Measurements from ENCODE around the gene YIF1A. TPM values are rescaled to one million over a fixed set of nuclear protein-coding genes. Genes with fewer than 3 reads are reported as not detected.
A peak's percentile ranks its signal among the peaks of the same experiment; 100 is the strongest.

YIF1A gene
- total RNA-seq, 1 donor from 2014 or later: 53.5 TPM

- DNase-seq: peak; percentile 62
Measured at GRCh38 chr11:66243782-66244535, 45.0 kb downstream of the YIF1A start.

DNA sequence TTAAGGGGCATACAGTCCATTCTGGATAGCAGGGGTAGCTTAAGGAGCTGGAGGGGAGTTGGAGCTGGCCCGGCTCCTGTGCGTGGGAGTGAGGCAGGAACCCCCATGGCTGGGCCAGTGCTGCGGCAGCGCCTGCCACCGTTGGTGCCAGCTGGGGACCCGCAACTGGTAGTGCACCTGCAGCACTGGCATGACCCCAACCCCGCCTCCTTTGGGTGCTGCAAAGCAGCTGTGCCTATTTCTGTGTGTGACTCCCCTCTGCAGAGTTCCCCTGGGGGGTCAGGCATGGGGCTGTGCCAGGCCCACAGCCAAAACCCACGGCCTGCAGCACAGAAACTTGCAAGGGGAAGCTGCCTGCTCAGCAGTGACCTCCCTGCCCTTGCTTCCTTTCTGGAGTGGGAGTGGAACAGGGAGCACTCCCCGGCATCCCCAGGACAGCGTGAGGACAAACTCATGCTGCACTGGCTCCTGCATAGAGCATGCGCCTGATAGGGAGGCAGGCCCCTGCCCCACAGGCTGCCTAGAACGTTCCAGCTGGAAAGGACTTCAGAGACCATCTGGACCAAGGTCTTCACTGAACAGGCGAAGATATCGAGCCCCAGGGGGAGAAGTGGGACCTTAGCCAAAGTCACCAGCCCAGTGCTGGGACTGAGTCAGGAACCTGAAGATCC, 46.7 kb downstream of the YIF1A start:
- no peak for DNase-seq

GRCh38 chr11:66240781-66241136, 48.2 kb downstream of the YIF1A start:
- DNase-seq: peak; percentile 57

DNA sequence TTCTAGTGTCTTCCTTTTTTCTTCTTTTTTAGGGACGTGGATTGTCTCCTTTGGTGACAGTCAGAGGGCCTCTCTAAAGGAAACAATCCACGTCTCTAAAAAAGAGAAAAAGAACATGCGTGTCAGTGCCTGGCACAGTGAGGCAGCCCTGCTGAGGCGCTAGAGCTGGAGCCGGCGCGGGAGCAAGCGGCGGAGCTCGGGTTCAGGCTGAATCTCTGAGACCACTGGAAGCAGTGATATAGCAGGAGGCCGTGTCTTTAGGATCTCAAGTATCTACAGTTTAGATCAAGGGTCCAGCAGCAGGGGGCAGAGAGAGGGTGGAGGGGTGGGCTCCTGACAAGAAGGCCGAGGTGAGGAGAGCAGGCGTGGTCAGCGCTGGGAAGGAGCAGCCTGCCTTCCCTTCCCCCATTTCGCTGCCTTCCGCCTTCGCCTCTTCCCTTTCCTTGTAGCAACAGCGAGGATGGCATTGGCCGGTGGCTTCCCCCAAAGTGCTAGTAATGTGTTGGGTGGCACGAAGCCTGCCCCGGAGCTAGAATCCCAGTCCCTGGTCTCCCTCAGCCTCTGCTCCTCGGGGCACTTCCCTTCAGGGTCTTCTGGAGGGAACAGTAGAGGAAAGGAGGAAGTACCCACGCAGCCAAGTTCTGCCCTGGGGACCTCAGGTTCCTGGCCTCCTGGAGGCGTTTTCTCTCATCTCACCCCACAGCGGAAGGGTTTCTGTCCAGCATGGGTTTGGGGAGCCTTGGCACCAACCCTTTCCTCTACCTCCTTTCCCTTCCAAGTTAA, 48.8 kb downstream of the YIF1A start:
- DNase-seq: no peak

GRCh38 chr11:66239511-66239910, 49.4 kb downstream of the YIF1A start:
- no peak for DNase-seq

DNA sequence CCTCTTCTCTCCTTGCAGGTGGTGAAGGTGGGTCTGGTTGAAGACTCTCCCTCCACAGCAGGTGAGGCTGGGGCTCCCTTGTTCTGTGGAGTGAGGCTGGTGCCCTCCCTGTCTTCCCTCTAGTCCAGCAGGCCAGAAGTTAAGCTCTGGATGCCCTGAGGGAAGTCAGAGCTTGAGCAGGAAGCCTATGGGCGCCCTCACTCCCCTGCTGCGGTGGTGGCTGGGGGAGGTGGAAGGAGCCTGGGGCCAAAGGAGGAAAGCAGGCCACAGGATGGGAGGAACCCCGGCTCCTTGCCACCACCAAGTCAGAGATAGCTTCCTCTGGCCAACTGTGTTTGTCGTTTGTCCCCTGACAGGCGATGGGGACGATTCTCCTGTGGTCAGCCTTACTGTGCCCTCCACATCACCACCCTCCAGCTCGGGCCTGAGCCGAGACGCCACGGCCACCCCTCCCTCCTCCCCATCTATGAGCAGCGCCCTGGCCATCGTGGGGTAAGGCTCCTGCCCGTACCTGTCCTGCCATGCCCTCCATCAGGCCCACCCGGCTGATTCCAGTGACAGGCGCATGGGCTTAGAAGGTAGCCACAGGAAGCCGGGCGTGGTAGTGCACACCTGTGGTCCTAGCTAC, 50.0 kb downstream of the YIF1A start:
- no peak for DNase-seq

GRCh38 chr11:66237867-66238266, 51.1 kb downstream of the YIF1A start:
- DNase-seq: no peak

- DNase-seq: no peak
Measured at GRCh38 chr11:66235141-66235540, 53.8 kb downstream of the YIF1A start.

Other genes starting within 250 kb of the YIF1A start
- not detected for gene GAL3ST3, start 240.0 kb downstream of the YIF1A start, total RNA-seq
- 95.4 TPM for gene SF3B2, start 236.8 kb downstream of the YIF1A start, total RNA-seq
- 27.0 TPM for gene PACS1, start 218.9 kb downstream of the YIF1A start, total RNA-seq
- 11.4 TPM for gene KLC2, start 31.4 kb downstream of the YIF1A start, total RNA-seq
- gene RAB1B, start 20.5 kb downstream of the YIF1A start, total RNA-seq: 62.2 TPM
- 1.7 TPM for gene CNIH2, start 11.0 kb downstream of the YIF1A start, total RNA-seq
- not detected for gene TMEM151A, start 2.8 kb upstream of the YIF1A start, total RNA-seq
- gene CD248, start 27.9 kb upstream of the YIF1A start, total RNA-seq: 37.6 TPM
- gene RIN1, start 47.3 kb upstream of the YIF1A start, total RNA-seq: 7.1 TPM
- gene BRMS1, start 56.0 kb upstream of the YIF1A start, total RNA-seq: 23.6 TPM
- 40.8 TPM for gene B4GAT1, start 58.5 kb upstream of the YIF1A start, total RNA-seq
- 10.2 TPM for gene SLC29A2, start 82.6 kb upstream of the YIF1A start, total RNA-seq
- 1.4 TPM for gene NPAS4, start 131.9 kb upstream of the YIF1A start, total RNA-seq
- gene MRPL11, start 149.7 kb upstream of the YIF1A start, total RNA-seq: 55.9 TPM
- 5.9 TPM for gene PELI3, start 177.8 kb upstream of the YIF1A start, total RNA-seq
- gene DPP3, start 191.3 kb upstream of the YIF1A start, total RNA-seq: 21.2 TPM
- 29.6 TPM for gene BBS1, start 221.5 kb upstream of the YIF1A start, total RNA-seq

All from tongue (tissue), 2 donors.